Activated gamma-delta T cell treated with Interleukin-2 at 50 U/mL for 16 hours (primary cell): ENCODE results near the gene ANKRD29.

ENCODE experiments used
- DNase-seq: peaks from one replicate; pipeline ENCODE4 v3.0.0-alpha.2; 2020

The ANKRD29 gene

DNA sequence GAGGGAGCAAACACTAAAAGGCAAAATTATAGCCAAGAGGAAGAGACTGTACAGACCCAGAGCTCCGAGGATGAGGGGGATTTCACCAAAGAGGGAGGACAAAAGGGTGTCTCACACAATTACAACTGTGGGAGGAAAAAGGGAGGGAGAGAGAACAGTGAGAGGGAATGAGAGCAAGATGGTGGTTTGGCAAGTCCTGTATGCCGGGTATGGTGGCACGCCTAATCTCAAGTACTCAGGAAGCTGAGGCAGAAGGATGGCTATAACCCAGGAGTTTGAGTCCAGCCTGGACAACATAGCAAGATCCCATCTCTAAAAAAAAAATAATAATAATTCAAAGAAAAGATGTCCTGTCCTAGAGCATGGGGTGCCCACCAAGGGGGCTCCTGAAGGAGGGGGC is 110.7 kb downstream of the ANKRD29 start:
- DNase-seq, result no peak

DNA sequence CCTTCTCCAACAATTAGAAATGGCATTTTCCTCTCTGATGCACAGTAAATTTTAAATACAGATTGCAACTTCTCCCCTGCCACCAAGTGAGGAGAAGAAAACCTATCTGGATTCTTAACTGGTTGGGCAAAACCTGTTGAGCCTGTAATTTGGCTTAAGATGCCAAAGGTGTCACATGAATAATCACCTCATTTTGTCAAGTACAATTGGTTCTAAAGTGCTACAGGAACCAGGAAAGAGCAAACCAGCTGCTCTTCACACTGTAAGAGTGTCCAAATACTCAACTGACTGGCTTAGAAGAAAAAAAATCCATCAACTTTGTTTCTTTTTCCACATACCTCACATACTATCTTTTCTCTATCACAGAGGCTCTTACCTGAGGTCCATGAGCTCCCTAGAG is 111.8 kb downstream of the ANKRD29 start:
- DNase-seq, result no peak
